ENCODE results near the gene ZNF398.

- no peak for TF ChIP-seq CTCF (IDR thresholded peaks at IDR 0.05)
- no peak for TF ChIP-seq POLR2A (IDR thresholded peaks at IDR 0.05)
- TF ChIP-seq POLR2AphosphoS5 (IDR thresholded peaks at IDR 0.05): no peak
These were observed 3.7 kb downstream of the ZNF398 start for GRCh38 chr7:149150981-149151380.

Data from gastroesophageal sphincter (tissue), 3 donors.